NCI-H82 treated with DMSO at 0.1 percent for 48 hours (cell line): ENCODE measurements around the gene SEC24B.
"Not testable (repeated sequence)": the region's sequence is repeated elsewhere in the genome, so short reads cannot be mapped to it uniquely, and the experiment has no call there.

Source experiments
- DNase-seq: peaks from one replicate; lab custom pipeline; 2025; ENCODE audit not compliant: unreplicated experiment; lab: John Stamatoyannopoulos, UW

The SEC24B gene

GRCh38 chr4:109574931-109575804 lies 141.6 kb downstream of the SEC24B start:
- DNase-seq = no peak

DNA sequence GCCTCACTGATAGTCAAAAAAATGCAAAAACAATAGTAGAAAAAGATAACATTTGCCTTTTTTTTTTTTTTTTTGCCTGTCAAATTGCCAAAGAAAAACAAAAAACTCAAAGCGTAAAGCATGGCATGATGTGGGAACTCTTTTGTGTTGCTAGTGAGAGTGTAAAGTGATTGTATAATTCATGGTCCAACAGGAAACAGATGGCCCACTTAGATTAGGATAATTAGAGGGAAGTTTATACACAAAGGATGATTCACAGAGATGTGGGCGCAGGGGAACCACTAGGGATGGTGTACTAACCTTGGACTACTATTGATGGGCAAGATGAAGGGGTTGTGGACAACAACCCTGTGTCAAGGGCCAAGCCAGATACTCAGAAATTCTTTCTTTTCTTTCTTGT lies 142.8 kb downstream of the SEC24B start:
- peak; percentile 21 for DNase-seq

- DNase-seq = no peak
Measured at GRCh38 chr4:109578846-109579245, 145.2 kb downstream of the SEC24B start.

DNA sequence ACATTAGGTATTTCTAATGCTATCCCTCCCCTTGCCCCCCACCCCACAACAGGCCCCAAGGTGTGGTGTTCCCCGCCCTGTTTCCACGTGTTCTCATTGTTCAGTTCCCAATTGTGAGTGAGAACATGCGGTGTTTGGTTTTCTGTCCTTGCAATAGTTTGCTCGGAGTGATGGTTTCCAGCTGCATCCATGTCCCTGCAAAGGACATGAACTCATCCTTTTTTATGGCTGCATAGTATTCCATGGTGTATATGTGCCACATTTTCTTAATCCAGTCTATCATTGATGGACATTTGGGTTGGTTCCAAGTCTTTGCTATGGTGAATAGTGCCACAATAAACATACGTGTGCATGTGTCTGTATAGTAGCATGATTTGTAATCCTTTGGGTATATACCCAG lies 146.4 kb downstream of the SEC24B start:
- DNase-seq = not testable (repeated sequence)

GRCh38 chr4:109588176-109588575 lies 154.6 kb downstream of the SEC24B start:
- no peak for DNase-seq

GRCh38 chr4:109589119-109589518 lies 155.5 kb downstream of the SEC24B start:
- DNase-seq = no peak

- DNase-seq = no peak
Measured at GRCh38 chr4:109589605-109590004, 156.0 kb downstream of the SEC24B start.
